ENCODE results near the gene CAMK2N2.

CAMK2N2 gene

DNA sequence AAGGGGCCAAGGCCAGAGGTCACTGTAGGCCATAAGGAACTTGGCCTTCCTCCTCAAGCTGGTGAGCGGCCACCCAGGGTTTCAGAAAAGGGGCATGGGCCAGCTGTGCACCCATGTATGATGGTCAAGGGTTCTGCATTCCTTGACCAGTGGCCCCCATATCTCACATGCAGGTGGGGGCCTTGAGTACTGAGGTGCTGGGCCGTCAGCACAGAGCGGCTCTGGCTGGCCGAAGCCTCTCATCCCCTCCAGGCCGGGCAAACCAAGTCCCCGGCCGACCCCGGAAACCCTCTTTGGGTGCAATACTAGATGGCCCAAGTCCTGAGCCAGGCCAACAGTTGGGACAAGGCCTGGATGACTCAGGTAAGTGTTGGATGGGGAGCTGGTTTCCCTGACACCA lies 22.1 kb downstream of the CAMK2N2 start:
- DNase-seq: no peak

DNA sequence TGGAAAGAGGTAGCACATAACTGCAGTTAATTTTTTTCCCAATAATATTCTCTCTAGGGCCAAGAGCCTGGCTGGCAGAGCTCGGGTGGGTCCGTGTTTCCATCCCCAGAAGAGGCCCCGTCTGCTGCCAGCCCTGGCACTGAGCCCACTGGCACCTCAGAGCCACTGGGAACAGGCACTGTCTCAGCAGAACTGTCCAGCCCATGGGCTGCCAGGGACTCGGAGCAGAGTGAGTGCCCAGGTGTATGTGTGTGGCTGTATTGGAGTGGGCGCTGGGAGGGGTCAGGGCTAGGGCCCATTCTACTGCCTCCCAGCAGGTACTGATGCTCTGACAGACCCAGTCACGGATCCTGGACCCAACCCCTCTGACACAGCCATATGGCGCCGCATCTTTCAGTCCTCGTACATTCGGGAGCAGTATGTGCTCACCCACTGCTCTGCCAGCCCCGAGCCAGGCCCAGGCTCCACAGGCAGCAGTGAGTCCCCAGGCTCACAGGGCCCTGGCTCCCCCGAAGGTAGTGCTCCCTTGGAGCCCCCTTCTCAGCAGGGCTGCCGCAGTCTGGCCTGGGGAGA lies 23.0 kb downstream of the CAMK2N2 start:
- DNase-seq: no peak

- DNase-seq: no peak
These were observed 23.5 kb downstream of the CAMK2N2 start for GRCh38 chr3:184237807-184238206.

DNA sequence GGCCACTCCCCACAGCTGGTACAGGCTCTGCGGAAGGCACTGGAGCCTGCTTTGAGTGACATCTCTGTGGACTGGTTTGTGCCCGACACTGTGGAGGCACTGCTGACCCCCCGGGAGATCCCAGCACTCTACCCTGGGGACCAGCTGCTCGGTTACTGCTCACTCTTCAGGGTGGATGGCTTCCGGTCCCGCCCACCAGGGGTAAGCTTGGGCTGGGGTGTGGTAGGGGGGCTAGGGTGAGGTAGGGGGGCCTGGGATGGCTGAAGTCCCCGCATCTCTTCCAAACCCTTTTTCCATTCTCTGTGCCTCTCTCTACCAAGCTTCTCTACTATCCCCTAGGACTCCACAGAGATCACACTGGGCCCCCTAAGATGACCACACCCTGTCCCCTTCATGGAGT lies 24.1 kb downstream of the CAMK2N2 start:
- DNase-seq: no peak

GRCh38 chr3:184236636-184237035 lies 24.7 kb downstream of the CAMK2N2 start:
- no peak for DNase-seq

DNA sequence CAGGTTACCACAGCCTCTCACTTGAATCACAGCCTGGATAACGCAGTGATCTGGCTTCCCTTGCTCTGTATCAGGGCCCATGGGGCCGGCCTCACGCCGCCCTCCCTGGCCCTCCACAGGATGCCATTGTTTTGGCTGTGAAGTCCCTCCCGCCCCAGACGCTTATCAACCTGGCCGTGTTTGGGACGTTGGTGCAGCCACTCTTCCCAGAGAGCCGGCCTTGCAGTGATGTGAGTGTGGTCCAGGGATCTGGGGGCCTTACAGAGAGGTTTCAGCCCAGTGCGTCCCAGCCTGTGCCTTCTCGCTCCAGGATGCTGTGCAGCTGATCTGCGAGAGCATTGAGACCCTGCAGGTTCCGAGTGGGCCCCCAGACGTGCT lies 25.3 kb downstream of the CAMK2N2 start:
- DNase-seq: no peak

DNA sequence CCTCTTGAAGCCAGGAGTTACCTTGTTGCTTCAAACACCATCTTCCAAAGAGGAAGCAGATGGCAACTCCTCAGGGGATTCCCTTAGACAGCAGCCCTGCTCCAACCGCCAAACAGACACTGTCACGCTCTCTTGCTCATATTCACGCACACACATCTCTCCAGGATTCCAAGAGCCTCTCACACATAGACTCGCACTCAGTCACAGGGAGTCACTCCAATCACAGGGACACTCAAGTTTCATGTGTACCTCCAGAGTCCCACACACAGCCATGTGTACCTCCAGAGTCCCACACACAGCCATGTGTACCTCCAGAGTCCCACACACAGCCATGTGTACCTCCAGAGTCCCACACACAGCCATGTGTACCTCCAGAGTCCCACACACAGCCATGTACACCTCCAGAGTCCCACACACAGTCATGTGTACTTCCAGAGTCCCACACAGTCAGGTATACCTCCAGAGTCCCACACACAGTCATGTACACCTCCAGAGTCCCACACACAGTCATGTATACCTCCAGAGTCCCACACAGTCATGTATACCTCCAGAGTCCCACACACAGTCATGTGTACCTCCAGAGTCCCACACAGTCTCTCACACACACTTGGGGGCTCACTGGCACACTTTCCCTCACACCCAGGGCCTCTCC lies 25.8 kb downstream of the CAMK2N2 start:
- DNase-seq: no peak

DNA sequence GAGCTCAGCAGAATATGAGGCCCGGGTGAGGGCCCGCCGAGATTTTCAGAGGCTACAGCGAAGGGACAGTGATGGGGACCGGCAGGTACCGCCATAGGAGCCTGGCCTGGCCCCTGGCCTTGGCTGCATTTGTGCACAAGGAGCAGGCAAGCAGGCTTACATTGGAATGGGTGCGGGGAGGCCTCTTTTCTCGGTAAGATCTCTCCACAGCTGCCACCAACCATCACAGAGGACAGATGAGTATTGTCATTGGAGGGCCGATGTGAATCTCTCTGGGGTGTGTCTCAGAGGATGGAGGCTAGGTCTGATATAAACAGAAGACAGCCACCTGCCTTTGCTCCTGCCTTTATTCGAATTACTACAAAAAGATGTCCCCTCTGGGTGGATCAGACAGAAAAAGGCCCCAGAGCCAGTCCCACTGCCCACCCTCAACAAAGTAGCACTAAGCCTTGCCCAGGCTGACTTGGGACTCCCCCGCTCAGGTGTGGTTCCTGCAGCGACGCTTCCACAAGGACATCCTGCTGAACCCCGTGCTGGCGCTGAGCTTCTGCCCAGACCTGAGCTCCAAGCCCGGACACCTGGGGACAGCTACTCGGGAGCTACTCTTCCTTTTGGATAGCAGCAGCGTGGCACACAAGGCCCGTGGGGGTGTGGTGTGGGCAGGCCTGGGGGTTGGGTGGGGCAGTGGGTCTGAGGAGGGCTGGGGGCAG lies 26.5 kb downstream of the CAMK2N2 start:
- no peak for DNase-seq

DNA sequence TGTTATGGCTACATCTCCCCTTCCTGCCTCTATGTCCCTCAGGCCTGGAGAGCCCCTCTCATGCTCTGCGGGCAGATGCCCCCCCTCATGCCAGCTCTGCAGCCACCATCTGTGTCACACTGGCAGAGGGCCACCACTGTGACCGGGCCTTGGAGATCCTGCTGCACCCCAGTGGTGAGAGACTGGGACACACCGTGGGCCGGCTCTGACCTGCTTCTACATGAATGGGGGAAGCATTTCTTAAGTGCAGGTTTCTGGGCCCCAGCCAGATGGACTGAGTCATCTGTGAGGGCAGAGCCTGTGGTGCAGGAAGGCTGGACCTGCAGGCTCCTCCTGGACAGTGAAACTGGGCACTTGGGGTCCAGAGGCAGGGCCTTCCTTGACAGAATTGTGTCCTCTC lies 27.1 kb downstream of the CAMK2N2 start:
- DNase-seq: no peak

DNA sequence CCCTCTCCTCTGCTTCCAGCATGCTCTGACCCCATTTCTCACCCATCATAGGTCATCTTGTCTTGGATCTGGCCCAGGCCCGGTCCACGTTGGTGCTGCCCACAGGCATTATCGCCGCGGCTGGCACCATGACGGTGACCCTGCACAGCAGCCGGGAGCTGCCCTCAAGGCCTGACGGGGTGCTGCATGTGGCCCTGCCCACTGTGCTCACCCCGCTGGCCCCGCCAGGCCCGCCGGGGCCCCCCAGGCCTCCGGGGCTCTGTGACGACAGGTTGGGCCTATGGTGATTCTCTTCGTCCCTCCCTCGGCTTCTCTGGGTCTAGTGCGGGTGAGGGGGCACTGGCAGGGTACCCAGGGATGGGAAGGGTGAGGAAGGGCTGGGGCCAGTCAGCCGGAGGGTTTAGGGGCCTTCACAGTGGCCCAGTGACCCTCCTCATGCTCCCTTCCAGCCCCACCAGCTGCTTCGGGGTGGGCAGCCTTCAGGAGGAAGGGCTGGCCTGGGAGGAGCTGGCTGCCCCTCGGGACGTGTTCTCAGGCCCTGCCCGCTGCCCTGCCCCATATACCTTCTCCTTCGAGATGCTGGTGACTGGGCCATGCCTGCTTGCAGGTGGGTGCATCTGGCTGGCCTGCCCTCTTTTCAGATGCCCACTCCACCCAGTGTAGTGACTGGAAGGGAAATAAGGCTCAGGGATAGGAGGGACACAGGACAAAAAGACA lies 28.1 kb downstream of the CAMK2N2 start:
- no peak for DNase-seq

GRCh38 chr3:184231671-184232070 lies 29.7 kb downstream of the CAMK2N2 start:
- no peak for DNase-seq

DNA sequence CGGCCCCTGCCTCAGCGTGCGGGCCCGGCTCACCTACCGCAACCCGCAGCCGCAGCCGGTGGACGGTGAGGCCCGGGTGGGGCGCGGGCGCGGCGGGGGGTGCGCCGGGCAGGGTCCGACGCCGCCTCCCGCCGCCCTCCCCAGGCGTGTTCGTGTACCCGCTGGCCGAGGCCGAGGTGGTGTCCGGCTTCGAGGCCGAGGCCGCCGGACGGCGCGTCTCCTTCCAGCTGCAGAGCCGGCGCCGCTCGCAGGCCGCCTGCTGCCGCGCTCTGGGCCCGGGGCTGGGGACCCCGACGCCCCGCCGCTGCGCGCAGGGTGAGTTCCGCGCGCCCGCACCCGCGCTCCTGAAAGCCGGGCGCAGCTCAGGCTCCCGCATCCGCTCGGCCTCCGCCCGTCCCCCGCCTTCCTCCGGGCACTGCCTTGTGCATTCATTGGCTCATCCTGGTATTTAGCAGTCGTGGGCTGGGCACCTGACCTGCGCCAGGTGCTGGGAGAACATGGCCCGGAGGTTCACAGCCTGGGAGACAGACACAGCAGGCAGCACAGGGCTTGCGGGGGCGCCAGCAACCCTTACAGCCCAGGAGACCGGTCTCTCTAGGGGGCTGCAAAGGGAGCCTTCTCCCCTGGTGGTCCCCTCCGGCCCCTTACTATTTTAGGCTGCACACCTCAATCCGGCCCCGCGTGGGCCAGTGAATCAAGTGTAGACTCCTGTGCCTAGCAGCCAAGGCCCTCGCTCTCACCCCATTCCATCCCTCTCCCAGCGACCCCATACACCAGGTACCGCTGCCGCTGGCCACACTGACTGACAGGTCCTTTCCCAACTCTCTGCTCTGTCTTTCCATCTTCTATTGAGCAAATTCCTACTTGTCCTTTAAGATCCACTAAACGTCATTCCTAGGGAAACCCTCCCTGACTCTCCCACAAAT lies 30.5 kb downstream of the CAMK2N2 start:
- DNase-seq: no peak

- no peak for DNase-seq
These were observed 31.2 kb downstream of the CAMK2N2 start for GRCh38 chr3:184230081-184230602.

DNA sequence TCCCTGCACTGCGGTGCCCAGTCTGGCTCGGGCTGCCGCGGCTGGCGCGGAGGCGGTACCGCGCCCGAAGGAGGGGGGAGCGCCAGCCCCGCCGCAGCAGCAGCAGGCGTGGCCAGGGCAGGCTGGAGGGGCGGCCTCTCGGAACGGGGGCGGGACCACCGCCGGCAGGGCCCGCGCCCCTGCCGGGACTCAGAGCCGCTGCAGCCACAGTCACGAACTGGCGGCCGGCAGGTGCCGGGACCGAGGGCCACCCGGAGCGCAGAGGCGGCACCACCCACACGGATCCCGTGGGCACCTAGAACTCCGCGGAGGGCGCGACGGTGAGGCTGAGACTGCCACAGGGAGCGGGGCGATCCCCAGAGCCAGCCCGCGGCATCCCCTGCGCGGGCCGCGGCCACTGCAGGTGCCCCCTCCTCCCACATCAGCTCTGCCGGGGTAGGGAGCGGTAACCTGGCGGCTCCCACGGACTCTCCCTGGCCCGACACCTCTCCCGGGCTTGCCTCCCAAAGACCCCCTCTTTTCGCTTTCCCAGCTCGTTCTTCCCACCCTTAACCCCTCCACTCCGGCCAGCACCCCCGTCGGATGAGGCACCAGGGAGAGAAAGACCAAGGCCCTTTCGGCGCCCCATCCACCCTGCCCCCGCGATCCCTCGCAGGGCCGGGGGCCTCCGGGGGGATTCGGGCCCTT lies 31.8 kb downstream of the CAMK2N2 start, which contains the start of gene VWA5B2:
TSS of gene VWA5B2 (plus strand) at position 192 of the 687 bp plus-strand sequence. CDS start 944 bp downstream, outside the sequence.
- DNase-seq: no peak

- DNase-seq: no peak
These were observed 32.8 kb downstream of the CAMK2N2 start for GRCh38 chr3:184228376-184229137.

DNA sequence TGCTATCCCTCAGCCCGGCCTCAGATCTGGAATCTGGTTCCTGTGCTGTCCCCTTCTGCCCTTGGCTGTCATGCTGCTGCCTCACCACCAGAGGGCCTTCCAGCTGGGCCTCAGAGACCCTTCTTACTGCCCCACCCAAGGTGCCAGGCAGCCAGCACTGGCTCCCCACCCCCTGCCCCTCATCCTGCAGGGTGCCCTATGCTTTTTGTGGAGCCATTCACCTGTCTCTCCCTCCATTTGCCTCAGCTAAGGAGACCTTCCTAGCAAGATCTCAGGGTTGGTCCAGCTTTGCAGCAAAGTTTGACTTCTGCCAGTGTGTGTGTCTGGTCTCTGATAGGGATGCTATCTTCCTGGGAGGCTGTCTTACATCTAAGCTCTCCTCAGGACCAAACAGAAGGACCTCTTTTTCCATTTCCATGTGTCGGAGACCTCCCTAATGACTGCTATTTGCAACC lies 33.8 kb downstream of the CAMK2N2 start:
- no peak for DNase-seq

DNA sequence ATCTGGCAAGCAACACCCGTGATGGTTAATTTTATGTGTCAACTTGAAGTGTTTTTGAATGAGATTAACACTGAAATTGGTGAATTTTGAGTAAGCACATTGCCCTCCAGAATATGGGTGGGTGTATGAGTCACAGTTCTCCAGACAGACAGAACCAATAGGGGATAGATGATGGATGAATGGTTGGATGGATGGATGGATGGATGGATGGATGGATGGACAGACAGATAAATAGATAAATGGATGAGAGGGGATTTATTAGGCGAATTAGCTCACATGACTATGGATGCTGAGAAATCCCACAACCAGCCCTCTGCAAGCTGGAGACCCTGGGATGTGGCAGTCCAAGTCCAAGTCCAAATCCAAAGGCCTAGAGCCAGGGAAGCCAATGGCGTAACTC lies 37.4 kb downstream of the CAMK2N2 start:
- DNase-seq: no peak

DNA sequence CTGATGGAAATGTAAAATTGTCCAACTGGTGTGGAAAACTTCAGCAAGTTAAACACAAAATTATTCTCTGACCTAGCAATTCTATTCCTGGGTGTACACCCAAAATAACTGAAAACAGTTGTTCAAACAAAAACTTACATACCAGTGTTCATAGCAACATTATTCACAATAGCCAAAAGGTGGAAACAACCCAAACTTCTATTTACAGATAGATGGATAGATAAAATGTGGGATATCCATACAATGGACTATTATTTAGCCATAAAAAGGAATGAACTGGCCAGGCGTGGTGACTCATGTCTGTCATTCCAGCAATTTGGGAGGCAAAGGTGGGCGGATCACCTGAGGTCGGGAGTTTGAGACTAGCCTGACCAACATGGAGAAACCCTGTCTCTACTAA lies 38.8 kb downstream of the CAMK2N2 start:
- DNase-seq: no peak

DNA sequence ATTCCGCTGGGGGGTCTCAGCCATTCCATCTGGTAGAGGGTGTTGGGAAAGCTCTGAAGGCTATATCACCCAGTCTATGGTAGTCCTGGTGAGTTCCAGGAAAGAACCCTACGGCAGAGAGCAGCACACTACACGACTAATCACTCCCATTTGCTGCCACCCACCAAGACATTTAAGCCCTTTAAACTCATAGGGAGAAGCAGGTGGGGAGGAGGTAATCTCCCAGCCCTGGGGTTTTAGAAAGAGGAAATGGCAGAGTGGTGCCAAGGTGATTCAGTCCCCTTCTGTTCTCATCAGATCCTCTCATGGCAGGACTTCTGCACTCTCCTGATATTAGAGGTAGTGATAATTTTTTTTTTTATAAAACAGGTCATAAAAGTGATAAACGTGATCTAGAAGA lies 42.5 kb downstream of the CAMK2N2 start:
- no peak for DNase-seq

- DNase-seq: no peak
These were observed 49.6 kb downstream of the CAMK2N2 start for GRCh38 chr3:184211718-184212117.

- no peak for DNase-seq
These were observed 50.1 kb downstream of the CAMK2N2 start for GRCh38 chr3:184211297-184211696.
